GM21529 (cell line): ENCODE measurements around the gene RNASE11.

Experiments used
- ATAC-seq: cut with Tn5 transposase; IDR thresholded peaks from one replicate; pipeline ENCODE4 v1.9.1; 2021; ENCODE audit not compliant: unreplicated experiment

The RNASE11 gene

DNA sequence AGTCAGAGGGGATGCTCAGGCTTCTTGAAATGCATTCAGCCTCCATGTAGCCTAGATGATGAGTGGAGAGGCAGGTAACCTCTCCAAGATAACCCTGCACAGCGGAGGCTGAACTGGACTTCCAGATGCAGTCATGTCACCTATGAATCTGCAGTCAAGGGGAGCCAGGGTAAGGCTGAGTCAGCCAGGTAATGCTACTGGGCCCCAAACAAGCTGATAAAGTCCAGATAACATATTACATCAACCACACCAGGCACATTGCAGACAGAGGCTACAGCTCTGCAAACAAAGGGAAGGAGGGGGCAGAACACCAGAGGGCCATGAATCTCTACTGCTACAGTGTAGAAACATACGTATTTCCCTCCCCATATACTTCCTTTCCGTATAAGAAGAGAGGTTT, 40.9 kb downstream of the RNASE11 start:
- no peak for ATAC-seq

DNA sequence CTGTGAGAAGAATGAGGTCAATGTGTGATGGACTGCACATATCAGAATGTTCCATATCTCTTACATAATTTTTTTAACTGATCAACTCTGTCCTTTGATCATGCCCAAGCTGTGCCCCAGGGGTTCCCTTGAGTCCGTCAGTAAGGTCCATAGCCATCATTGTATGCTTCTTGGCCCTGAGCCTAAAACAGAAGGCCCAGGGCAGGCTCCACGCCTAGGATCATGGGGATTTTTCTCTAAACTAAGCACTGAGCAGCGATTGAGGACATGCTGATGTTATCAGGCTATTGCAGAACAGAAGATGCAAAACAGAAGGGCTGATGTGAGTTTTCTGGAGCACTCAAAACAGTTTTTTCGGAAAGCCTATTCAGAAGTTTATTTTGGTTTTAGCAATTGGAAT, 47.9 kb downstream of the RNASE11 start:
- ATAC-seq = no peak
